LNCAP (cell line): ENCODE data around the gene GRIK4.

Experiments used
- CTCF ChIP-seq: fragments of 450-650 bp; IDR thresholded peaks from 2 replicates; pipeline ENCODE4 v1.5.1; 2017; ENCODE audit warnings: mild to moderate bottlenecking

GRIK4 gene

GRCh38 chr11:120556797-120557196, 45.2 kb downstream of the GRIK4 start:
- no peak for TF ChIP-seq CTCF

GRCh38 chr11:120558744-120559431, 47.3 kb downstream of the GRIK4 start:
- no peak for TF ChIP-seq CTCF

- no peak for TF ChIP-seq CTCF
These were observed 49.7 kb downstream of the GRIK4 start for GRCh38 chr11:120561286-120561685.

- no peak for TF ChIP-seq CTCF
These were observed 51.4 kb downstream of the GRIK4 start for GRCh38 chr11:120562806-120563425.

GRCh38 chr11:120563703-120564572, 52.4 kb downstream of the GRIK4 start:
- TF ChIP-seq CTCF = no peak

- TF ChIP-seq CTCF = no peak
These were observed 53.2 kb downstream of the GRIK4 start for GRCh38 chr11:120564573-120565311.
